Endothelial cell of umbilical vein (primary cell): Measurements from ENCODE around the gene HIVEP3.

ENCODE experiments used
- CTCF ChIP-seq, 2 donors: IDR thresholded peaks; 1 replicate in 1 of 2; 2 replicates in 1 of 2; pipeline ENCODE4 v1.5.1; 2011; ENCODE audit warnings: low read length in 2 of 2, mild to moderate bottlenecking in 2 of 2, moderate library complexity in 2 of 2, control low read depth in 1 of 2, inconsistent platforms in 1 of 2, low read depth in 1 of 2; ENCODE audit not compliant: insufficient read depth in 1 of 2; ENCODE audit errors: extremely low read depth in 1 of 2
- EZH2 ChIP-seq: IDR thresholded peaks from 2 replicates; pipeline ENCODE4 v1.6.1; 2012; ENCODE audit warnings: borderline replicate concordance, low read depth, mild to moderate bottlenecking, moderate library complexity, low read length, inconsistent platforms; ENCODE audit not compliant: severe bottlenecking
- FOS ChIP-seq: IDR thresholded peaks from 2 replicates; pipeline ENCODE4 v1.6.1; 2011; ENCODE audit warnings: mild to moderate bottlenecking, low read length, moderate library complexity, borderline replicate concordance; ENCODE audit not compliant: insufficient read depth
- MAX ChIP-seq: IDR thresholded peaks from 2 replicates; pipeline ENCODE4 v1.6.1; 2011; ENCODE audit not compliant: insufficient read depth, insufficient read length
- MYC ChIP-seq: IDR thresholded peaks from one replicate; pipeline ENCODE4 v1.6.1; 2011; ENCODE audit warnings: mild to moderate bottlenecking, low read depth, low read length
- POLR2A ChIP-seq: IDR thresholded peaks from 2 replicates; pipeline ENCODE4 v1.6.1; 2012; ENCODE audit warnings: low read depth, mild to moderate bottlenecking, control low read depth, low read length
- POLR2AphosphoS5 ChIP-seq: IDR thresholded peaks from 2 replicates; pipeline ENCODE4 v1.6.1; 2012; ENCODE audit warnings: low read depth, mild to moderate bottlenecking, control low read depth, low read length, moderate library complexity; ENCODE audit not compliant: insufficient read depth

- TF ChIP-seq POLR2A (no peak), POLR2AphosphoS5 (no peak), CTCF (IDR thresholded peaks at IDR 0.05; ENCODE audit: extremely low read depth in 1 of 2, insufficient read depth in 1 of 2, low read depth in 1 of 2, low read length in 2 of 2) (no peak), MAX (no peak), FOS (no peak), EZH2 (no peak), MYC (no peak)
These were observed 73.9 kb downstream of the HIVEP3 start for GRCh38 chr1:41844781-41845272.
